ENCODE measurements around the gene MAP2K1. TPM values are rescaled to one million over a fixed set of nuclear protein-coding genes. Genes with fewer than 3 reads are reported as not detected.
"Not testable (repeated sequence)": the region's sequence is repeated elsewhere in the genome, so short reads cannot be mapped to it uniquely, and the experiment has no call there.

Gene MAP2K1
- total RNA-seq, 1 donor from 2014 or later, result 38.6 TPM

- H3K27me3 ChIP-seq (ENCODE audit: control insufficient read depth in 3 of 3, insufficient read depth in 3 of 3, low read length in 3 of 3), result no peaks in the 10 kb centered on the region
- no peaks in the 10 kb centered on the region for H3K9me3 ChIP-seq (ENCODE audit: control insufficient read depth in 3 of 3, low read length in 3 of 3)
- peak within 1 kb of the TSS; percentile 74 for H3K27ac ChIP-seq (ENCODE audit: low read depth, low read length)
- peak within 1 kb of the TSS; percentile 88 to 97 (median 91) for H3K9ac ChIP-seq (ENCODE audit: low read depth in 1 of 3, low read length in 3 of 3)
- peaks cover 13 to 31% (median 22%) of the 10 kb centered on the region in 3 donors for H3K4me1 ChIP-seq (ENCODE audit: control insufficient read depth in 3 of 3, insufficient read depth in 3 of 3, low read length in 3 of 3)
- peak within 1 kb of the TSS; percentile 87 to 99 (median 98) for H3K4me3 ChIP-seq (ENCODE audit: low read length in 3 of 3)
- peaks cover 48 to 67% (median 64%) of the 10 kb centered on the region in 3 donors for H3K36me3 ChIP-seq (ENCODE audit: control insufficient read depth in 3 of 3, insufficient read depth in 3 of 3, low read length in 3 of 3)
Measured at GRCh38 chr15:66497502-66498455, 111.1 kb downstream of the MAP2K1 start, which contains the start of gene SNAPC5. Gene SNAPC5 (minus strand): TSS chr15:66497762. CDS start chr15:66497731, 31 bp downstream.

- peak overlapping the region; percentile 22 for H3K27ac ChIP-seq (ENCODE audit: low read depth, low read length)
- peaks cover 22 to 41% (median 32%) of the 10 kb centered on the region in 3 donors for H3K4me1 ChIP-seq (ENCODE audit: control insufficient read depth in 3 of 3, insufficient read depth in 3 of 3, low read length in 3 of 3)
Measured at GRCh38 chr15:66498501-66499386, 112.0 kb downstream of the MAP2K1 start.

DNA sequence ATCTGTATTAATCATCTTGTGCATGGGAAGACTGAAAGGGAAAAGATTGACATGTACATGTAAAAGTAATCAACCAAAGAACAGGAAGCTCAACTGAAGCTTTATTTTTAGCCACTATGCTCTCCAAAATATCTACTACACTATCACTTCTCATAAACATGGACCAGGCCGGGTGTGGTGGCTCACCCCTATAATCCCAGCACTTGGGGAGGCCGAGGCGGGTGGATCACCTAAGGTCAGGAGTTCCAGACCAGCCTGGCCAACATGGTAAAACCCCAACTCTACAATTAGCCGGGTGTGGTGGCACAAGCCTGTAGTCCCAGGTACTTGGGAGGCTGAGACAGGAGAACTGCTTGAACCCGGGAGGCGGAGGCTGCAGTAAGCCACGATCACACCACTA lies 113.6 kb downstream of the MAP2K1 start:
- H3K27me3 ChIP-seq (ENCODE audit: control insufficient read depth in 3 of 3, insufficient read depth in 3 of 3, low read length in 3 of 3); H3K9ac ChIP-seq (ENCODE audit: low read depth in 1 of 3, low read length in 3 of 3); H3K9me3 ChIP-seq (ENCODE audit: control insufficient read depth in 3 of 3, low read length in 3 of 3); H3K4me3 ChIP-seq (ENCODE audit: low read length in 3 of 3); H3K27ac ChIP-seq (ENCODE audit: low read depth, low read length): not testable (repeated sequence)
- Histone ChIP-seq H3K36me3 (ENCODE audit: control insufficient read depth in 3 of 3, insufficient read depth in 3 of 3, low read length in 3 of 3) (peaks cover 43 to 52% (median 51%) of the 10 kb centered on the region in 3 donors), H3K4me1 (ENCODE audit: control insufficient read depth in 3 of 3, insufficient read depth in 3 of 3, low read length in 3 of 3) (peaks cover 27 to 47% (median 37%) of the 10 kb centered on the region in 3 donors)

More at GRCh38 chr15:66498501-66499386, 112.0 kb downstream of the MAP2K1 start:
- Histone ChIP-seq H3K27me3 (ENCODE audit: control insufficient read depth in 3 of 3, insufficient read depth in 3 of 3, low read length in 3 of 3) (no peaks in the 10 kb centered on the region), H3K36me3 (ENCODE audit: control insufficient read depth in 3 of 3, insufficient read depth in 3 of 3, low read length in 3 of 3) (peaks cover 50 to 63% (median 63%) of the 10 kb centered on the region in 3 donors), H3K9ac (ENCODE audit: low read depth in 1 of 3, low read length in 3 of 3) (peak overlapping the region in 1 of 3 donors; percentile 5), H3K4me3 (ENCODE audit: low read length in 3 of 3) (no peak overlapping the region), H3K9me3 (ENCODE audit: control insufficient read depth in 3 of 3, low read length in 3 of 3) (no peaks in the 10 kb centered on the region)

- peaks cover 22 to 34% (median 33%) of the 10 kb centered on the region in 3 donors for H3K4me1 ChIP-seq (ENCODE audit: control insufficient read depth in 3 of 3, insufficient read depth in 3 of 3, low read length in 3 of 3)
- no peaks in the 10 kb centered on the region for H3K9me3 ChIP-seq (ENCODE audit: control insufficient read depth in 3 of 3, low read length in 3 of 3)
- no peak overlapping the region for H3K27ac ChIP-seq (ENCODE audit: low read depth, low read length)
- no peaks in the 10 kb centered on the region for H3K27me3 ChIP-seq (ENCODE audit: control insufficient read depth in 3 of 3, insufficient read depth in 3 of 3, low read length in 3 of 3)
- H3K4me3 ChIP-seq (ENCODE audit: low read length in 3 of 3), result no peak overlapping the region
- H3K9ac ChIP-seq (ENCODE audit: low read depth in 1 of 3, low read length in 3 of 3), result no peak overlapping the region
- peaks cover 41 to 52% (median 49%) of the 10 kb centered on the region in 3 donors for H3K36me3 ChIP-seq (ENCODE audit: control insufficient read depth in 3 of 3, insufficient read depth in 3 of 3, low read length in 3 of 3)
Measured at GRCh38 chr15:66502491-66502890, 115.8 kb downstream of the MAP2K1 start.

GRCh38 chr15:66503041-66503648 lies 116.4 kb downstream of the MAP2K1 start:
- peaks cover 41 to 51% (median 48%) of the 10 kb centered on the region in 3 donors for H3K36me3 ChIP-seq (ENCODE audit: control insufficient read depth in 3 of 3, insufficient read depth in 3 of 3, low read length in 3 of 3)
- H3K4me1 ChIP-seq (ENCODE audit: control insufficient read depth in 3 of 3, insufficient read depth in 3 of 3, low read length in 3 of 3), result peaks cover 19 to 28% (median 28%) of the 10 kb centered on the region in 3 donors
- peak overlapping the region; percentile 95 for H3K27ac ChIP-seq (ENCODE audit: low read depth, low read length)
- H3K27me3 ChIP-seq (ENCODE audit: control insufficient read depth in 3 of 3, insufficient read depth in 3 of 3, low read length in 3 of 3); H3K9me3 ChIP-seq (ENCODE audit: control insufficient read depth in 3 of 3, low read length in 3 of 3): not testable (repeated sequence)
- peak overlapping the region in 2 of 3 donors; percentile 98 to 100 for H3K4me3 ChIP-seq (ENCODE audit: low read length in 3 of 3)
- H3K9ac ChIP-seq (ENCODE audit: low read depth in 1 of 3, low read length in 3 of 3), result peak overlapping the region in 2 of 3 donors; percentile 90 to 95

- H3K36me3 ChIP-seq (ENCODE audit: control insufficient read depth in 3 of 3, insufficient read depth in 3 of 3, low read length in 3 of 3), result peaks cover 35 to 42% (median 39%) of the 10 kb centered on the region in 3 donors
- peaks cover 18 to 22% (median 22%) of the 10 kb centered on the region in 3 donors for H3K4me1 ChIP-seq (ENCODE audit: control insufficient read depth in 3 of 3, insufficient read depth in 3 of 3, low read length in 3 of 3)
- peak overlapping the region; percentile 97 to 100 (median 98) for H3K4me3 ChIP-seq (ENCODE audit: low read length in 3 of 3)
- no peaks in the 10 kb centered on the region for H3K27me3 ChIP-seq (ENCODE audit: control insufficient read depth in 3 of 3, insufficient read depth in 3 of 3, low read length in 3 of 3)
- H3K27ac ChIP-seq (ENCODE audit: low read depth, low read length), result peak overlapping the region; percentile 95
- H3K9ac ChIP-seq (ENCODE audit: low read depth in 1 of 3, low read length in 3 of 3), result peak overlapping the region; percentile 87 to 95 (median 90)
- no peaks in the 10 kb centered on the region for H3K9me3 ChIP-seq (ENCODE audit: control insufficient read depth in 3 of 3, low read length in 3 of 3)
Measured at GRCh38 chr15:66503780-66504562, 117.3 kb downstream of the MAP2K1 start.

DNA sequence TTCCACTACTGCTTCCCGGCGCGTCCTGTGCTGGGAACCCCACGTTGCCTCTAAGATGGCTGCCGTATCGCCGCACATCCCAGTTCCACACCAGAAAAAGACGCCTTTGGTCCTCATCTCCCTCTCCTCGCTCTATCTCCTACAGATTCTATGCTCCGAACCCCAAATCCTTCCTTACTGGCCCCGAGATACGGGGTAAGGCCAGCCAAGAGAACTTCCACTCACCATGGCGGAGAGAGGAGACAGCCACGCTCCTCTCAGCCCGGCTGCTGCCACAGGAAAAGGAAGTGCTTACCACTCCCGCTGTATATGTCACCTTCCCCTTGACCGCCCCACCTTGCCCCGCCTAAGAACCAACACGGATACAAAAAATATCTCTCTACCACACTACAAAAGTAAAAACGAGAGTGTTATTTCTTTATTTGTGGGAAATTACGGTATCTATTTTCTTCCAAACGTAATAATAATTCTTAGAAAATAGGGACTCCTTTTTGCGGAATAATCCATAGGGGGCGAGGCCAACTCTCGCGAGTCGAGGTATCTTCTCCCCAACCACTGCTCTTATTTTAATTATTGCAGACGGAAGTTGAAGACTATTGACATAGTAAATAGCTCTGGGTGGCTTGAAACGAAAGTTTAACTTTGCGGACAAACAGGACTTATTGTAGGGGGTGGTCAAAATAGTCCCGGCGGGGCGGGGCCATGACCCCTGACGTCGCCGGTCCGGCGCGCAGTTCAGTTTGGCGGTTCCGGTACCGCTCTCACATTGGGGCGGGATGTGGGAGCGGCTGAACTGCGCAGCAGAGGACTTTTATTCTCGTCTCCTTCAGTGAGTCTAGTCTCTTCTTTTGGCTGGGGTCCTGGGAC lies 118.1 kb downstream of the MAP2K1 start, which contains the start of the genes RPL4 and ZWILCH:
Gene RPL4 (minus strand): TSS at position 293 of the 867 bp plus-strand sequence. CDS start 65 bp downstream, at position 228.
Gene ZWILCH (plus strand): TSS at position 764 of the 867 bp plus-strand sequence. CDS start 13 bp downstream, at position 777.
- Histone ChIP-seq H3K9me3 (ENCODE audit: control insufficient read depth in 3 of 3, low read length in 3 of 3) (no peaks in the 10 kb centered on the region), H3K27ac (ENCODE audit: low read depth, low read length) (peak within 1 kb of the TSS; percentile 95), H3K27me3 (ENCODE audit: control insufficient read depth in 3 of 3, insufficient read depth in 3 of 3, low read length in 3 of 3) (no peaks in the 10 kb centered on the region), H3K4me1 (ENCODE audit: control insufficient read depth in 3 of 3, insufficient read depth in 3 of 3, low read length in 3 of 3) (peaks cover 18 to 22% (median 22%) of the 10 kb centered on the region in 3 donors), H3K9ac (ENCODE audit: low read depth in 1 of 3, low read length in 3 of 3) (peak within 1 kb of the TSS; percentile 87 to 95 (median 90)), H3K36me3 (ENCODE audit: control insufficient read depth in 3 of 3, insufficient read depth in 3 of 3, low read length in 3 of 3) (peaks cover 30 to 34% (median 31%) of the 10 kb centered on the region in 3 donors), H3K4me3 (ENCODE audit: low read length in 3 of 3) (peak within 1 kb of the TSS; percentile 97 to 100 (median 98))

DNA sequence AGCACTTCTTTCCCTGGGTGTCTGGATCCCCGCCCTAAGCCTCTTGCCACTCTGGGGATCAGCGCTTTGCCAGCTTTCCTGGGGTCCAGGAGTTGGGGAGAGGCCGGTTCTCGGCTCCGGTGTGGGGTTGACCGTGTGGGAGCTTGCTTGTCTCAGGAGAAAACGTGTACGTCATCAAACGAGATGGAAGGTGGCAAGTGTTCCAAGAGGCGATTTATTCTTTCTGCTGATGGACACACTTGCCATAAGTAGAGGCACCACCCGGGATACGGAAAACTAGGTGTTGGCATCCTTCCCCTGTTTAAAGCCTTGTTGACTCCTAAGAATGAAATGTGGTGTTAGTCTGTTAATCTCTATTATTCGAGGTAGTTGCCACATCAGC lies 118.7 kb downstream of the MAP2K1 start:
- Histone ChIP-seq H3K4me1 (ENCODE audit: control insufficient read depth in 3 of 3, insufficient read depth in 3 of 3, low read length in 3 of 3) (peaks cover 18 to 22% (median 22%) of the 10 kb centered on the region in 3 donors), H3K36me3 (ENCODE audit: control insufficient read depth in 3 of 3, insufficient read depth in 3 of 3, low read length in 3 of 3) (peaks cover 24 to 28% (median 25%) of the 10 kb centered on the region in 3 donors), H3K27me3 (ENCODE audit: control insufficient read depth in 3 of 3, insufficient read depth in 3 of 3, low read length in 3 of 3) (no peaks in the 10 kb centered on the region), H3K9ac (ENCODE audit: low read depth in 1 of 3, low read length in 3 of 3) (peak overlapping the region; percentile 87 to 95 (median 90)), H3K4me3 (ENCODE audit: low read length in 3 of 3) (peak overlapping the region; percentile 97 to 100 (median 98)), H3K27ac (ENCODE audit: low read depth, low read length) (peak overlapping the region; percentile 95), H3K9me3 (ENCODE audit: control insufficient read depth in 3 of 3, low read length in 3 of 3) (no peaks in the 10 kb centered on the region)
